HL-60/S4 treated with phorbol 12-myristate 13-acetate at 8.2 ng/mL for 4 days and 3 days (cell line): ENCODE results near the gene LSM8.
"Not testable (repeated sequence)": the region's sequence is repeated elsewhere in the genome, so short reads cannot be mapped to it uniquely, and the experiment has no call there.

ENCODE experiments used
- in situ Hi-C: fragments of 300-500 bp; cut with MboI; formaldehyde crosslinking; loops from 2 replicates; pipeline ENCODE4 v1.15.0; 2022; ENCODE audit warnings: low sequenced_read_pairs

Gene LSM8

GRCh38 chr7:118183786-118184564 lies at the start of gene LSM8:
Gene LSM8, plus strand, starts transcription at chr7:118184164. Its CDS starts 60 bp downstream, at chr7:118184224.
- in situ Hi-C loops = no loop called here

GRCh38 chr7:118134420-118134819 lies 49.5 kb upstream of the LSM8 start:
- in situ Hi-C loops = not testable (repeated sequence)

- in situ Hi-C loops = no loop called here
Measured at GRCh38 chr7:118140468-118140867, 43.5 kb upstream of the LSM8 start.

GRCh38 chr7:118142012-118142411 lies 42.0 kb upstream of the LSM8 start:
- in situ Hi-C loops = no loop called here

GRCh38 chr7:118148930-118149329 lies 35.0 kb upstream of the LSM8 start:
- in situ Hi-C loops = no loop called here

GRCh38 chr7:118149394-118149793 lies 34.6 kb upstream of the LSM8 start:
- in situ Hi-C loops = no loop called here

- in situ Hi-C loops = no loop called here
Measured at GRCh38 chr7:118151671-118152070, 32.3 kb upstream of the LSM8 start.

GRCh38 chr7:118152149-118152548 lies 31.8 kb upstream of the LSM8 start:
- in situ Hi-C loops = no loop called here

GRCh38 chr7:118152654-118153053 lies 31.3 kb upstream of the LSM8 start:
- in situ Hi-C loops = no loop called here

- in situ Hi-C loops = no loop called here
Measured at GRCh38 chr7:118153551-118154177, 30.3 kb upstream of the LSM8 start.

GRCh38 chr7:118158766-118159165 lies 25.2 kb upstream of the LSM8 start:
- in situ Hi-C loops = no loop called here

GRCh38 chr7:118169146-118169545 lies 14.8 kb upstream of the LSM8 start:
- in situ Hi-C loops = no loop called here

GRCh38 chr7:118175740-118176139 lies 8.2 kb upstream of the LSM8 start:
- in situ Hi-C loops = no loop called here

GRCh38 chr7:118179191-118179590 lies 4.8 kb upstream of the LSM8 start:
- in situ Hi-C loops = no loop called here

GRCh38 chr7:118182593-118183427 lies 1.2 kb upstream of the LSM8 start:
- in situ Hi-C loops = no loop called here

- in situ Hi-C loops = no loop called here
Measured at GRCh38 chr7:118183428-118183785, 557 bp upstream of the LSM8 start.

GRCh38 chr7:118184565-118184940 lies 589 bp downstream of the LSM8 start:
- in situ Hi-C loops = no loop called here

- in situ Hi-C loops = no loop called here
Measured at GRCh38 chr7:118185163-118185860, 1.3 kb downstream of the LSM8 start.

- in situ Hi-C loops = no loop called here
Measured at GRCh38 chr7:118186501-118186900, 2.5 kb downstream of the LSM8 start.

GRCh38 chr7:118194571-118194970 lies 10.6 kb downstream of the LSM8 start:
- in situ Hi-C loops = no loop called here

- in situ Hi-C loops = no loop called here
Measured at GRCh38 chr7:118195837-118196474, 12.0 kb downstream of the LSM8 start.
